ENCODE data around the gene DPYD.

GRCh38 chr1:97632776-97633175 is 288.1 kb downstream of the DPYD start:
- TF ChIP-seq CTCF (IDR thresholded peaks at IDR 0.05) (no peak), EZH2phosphoT487 (IDR thresholded peaks at IDR 0.05; ENCODE audit: borderline replicate concordance, low read depth) (no peak), GATA2 (CRISPR knock-in tag; IDR thresholded peaks at IDR 0.05) (no peak), USF2 (IDR thresholded peaks at IDR 0.05; ENCODE audit: borderline replicate concordance, low read depth, low read length) (no peak), YY1 (IDR thresholded peaks at IDR 0.05; ENCODE audit: low read depth) (no peak), TEAD4 (IDR thresholded peaks at IDR 0.05; ENCODE audit: borderline replicate concordance, insufficient read depth) (no peak), RCOR1 (IDR thresholded peaks at IDR 0.05; ENCODE audit: low read length) (no peak), REST (IDR thresholded peaks at IDR 0.05; ENCODE audit: low read depth, low read length) (no peak), POLR2AphosphoS5 (IDR thresholded peaks at IDR 0.05; ENCODE audit: low read depth, low read length) (no peak), NRF1 (IDR thresholded peaks at IDR 0.05; ENCODE audit: low read depth, low read length) (no peak), RFX5 (IDR thresholded peaks at IDR 0.05; ENCODE audit: low read length) (no peak), TAF1 (IDR thresholded peaks at IDR 0.05; ENCODE audit: borderline replicate concordance, low read depth, low read length) (no peak)
